Esophagus squamous epithelium (tissue), 5 donors: ENCODE measurements around the gene NDRG4. TPM values are rescaled to one million over a fixed set of nuclear protein-coding genes. Genes with fewer than 3 reads are reported as not detected.
A peak's percentile ranks its signal among the peaks of the same experiment; 100 is the strongest.

ENCODE experiments used
- DNase-seq: peaks from one replicate; lab custom pipeline; 2025; lab: John Stamatoyannopoulos, UW
- H3K27ac ChIP-seq, 4 donors: fragments of 200-600 bp; sonication (generic); one replicate each; pipeline ENCODE4 v1.5.1; 2016 to 2019; ENCODE audit warnings: mild to moderate bottlenecking in 1 of 4
- H3K27me3 ChIP-seq, 4 donors: fragments of 200-600 bp; sonication (generic); 1 replicate in 3 of 4; 2 replicates in 1 of 4; pipeline versions ENCODE4 v1.5.1 to v1.6.0; 2017 to 2021; ENCODE audit warnings: antibody characterized with exemption in 1 of 4
- H3K36me3 ChIP-seq, 3 donors: fragments of 200-600 bp; sonication (generic); one replicate each; pipeline ENCODE4 v1.5.1; 2016 to 2019
- H3K4me1 ChIP-seq, 3 donors: fragments of 200-600 bp; sonication (generic); one replicate each; pipeline ENCODE4 v1.5.1; 2017 to 2019
- H3K4me3 ChIP-seq, 4 donors: fragments of 200-600 bp; sonication (generic); 1 replicate in 3 of 4; 2 replicates in 1 of 4; pipeline ENCODE4 v1.5.1; 2016 to 2019; ENCODE audit warnings: mild to moderate bottlenecking in 2 of 4, moderate library complexity in 1 of 4
- H3K9me3 ChIP-seq, 3 donors: fragments of 200-600 bp; sonication (generic); one replicate each; pipeline ENCODE4 v1.5.1; 2016 to 2019
- POLR2A ChIP-seq, 4 donors: fragments of 450-650 bp; IDR thresholded peaks; one replicate each; pipeline ENCODE4 v1.6.1; 2017; ENCODE audit warnings: antibody characterized with exemption in 4 of 4, mild to moderate bottlenecking in 4 of 4, moderate library complexity in 3 of 4
- WGBS, 2 donors: methylation state at CpG; one replicate each; pipeline ENCODE4 v1.1.5; 2018; 5-methylcytosine and 5-hydroxymethylcytosine counted together
- intact Hi-C: fragments of 100-400 bp; cut with DNase I; formaldehyde crosslinking; loops from one replicate; pipeline ENCODE4 v1.15.0; 2022
- total RNA-seq, 4 donors: library from RNA; depleted of rRNA; stranded (reverse); fragments of >200 nt; gene quantifications; one replicate each; pipeline ENCODE4 v1.1.0, GENCODE V29; 2016
- TF ChIP-seq, protein P1 (sequence below), 6 experiments: fragments of 450-650 bp in 4 of 6; fragments of 200-600 bp in 2 of 6; sonication (generic) in 2 of 6; IDR thresholded peaks; one replicate each; pipeline ENCODE4 v1.5.1; 2016 to 2019; ENCODE audit warnings: antibody characterized with exemption in 6 of 6, mild to moderate bottlenecking in 4 of 6, moderate library complexity in 4 of 6
- donor health status: DM: yes; HTN: yes; CAD: no.

NDRG4 gene
- total RNA-seq, 4 donors from 2014 or later, result 19.9 to 62.1 (median 27.8) TPM

DNA sequence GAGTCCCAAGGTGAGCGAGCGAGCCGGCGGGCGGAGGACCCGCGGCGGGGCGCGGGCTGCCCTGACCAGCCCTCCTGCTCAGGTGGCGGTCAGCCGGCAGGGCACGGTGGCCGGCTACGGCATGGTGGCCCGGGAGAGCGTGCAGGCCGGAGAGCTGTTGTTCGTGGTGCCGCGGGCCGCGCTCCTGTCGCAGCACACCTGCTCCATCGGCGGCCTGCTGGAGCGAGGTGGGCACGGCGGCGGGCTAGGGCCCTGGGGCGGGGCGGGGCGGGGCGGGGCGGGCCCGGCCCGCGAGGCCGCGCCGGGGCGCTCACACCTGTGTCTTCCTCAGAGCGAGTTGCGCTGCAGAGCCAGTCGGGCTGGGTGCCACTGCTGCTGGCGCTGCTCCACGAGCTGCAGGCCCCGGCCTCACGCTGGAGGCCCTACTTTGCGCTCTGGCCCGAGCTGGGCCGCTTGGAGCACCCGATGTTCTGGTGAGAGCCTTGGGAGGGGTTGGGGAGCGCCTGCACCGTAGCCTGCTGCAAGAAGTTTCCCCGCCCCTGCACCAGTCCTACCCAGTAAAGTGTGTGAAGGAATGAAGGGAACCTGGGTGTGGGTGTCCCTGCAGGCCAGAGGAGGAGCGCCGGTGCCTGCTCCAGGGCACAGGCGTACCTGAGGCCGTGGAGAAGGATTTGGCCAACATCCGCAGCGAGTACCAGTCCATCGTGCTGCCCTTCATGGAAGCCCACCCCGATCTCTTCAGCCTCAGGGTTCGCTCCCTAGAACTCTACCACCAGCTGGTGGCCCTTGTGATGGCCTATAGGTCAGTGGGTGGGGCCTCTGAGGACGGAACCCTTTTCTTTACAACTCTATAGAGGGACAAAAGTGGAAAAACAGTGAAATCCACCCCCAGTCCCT is 16.2 kb downstream of the NDRG4 start:
- H3K27me3 ChIP-seq, result no peaks in the 10 kb centered on the region
- H3K27ac ChIP-seq, result peak overlapping the region; percentile 83 to 92 (median 90)
- no peak for DNase-seq
- H3K9me3 ChIP-seq, result no peaks in the 10 kb centered on the region
- 40 to 61% methylated on average over 2 to 9 of the region's 66 CpGs for WGBS, 2 donors
- TF ChIP-seq POLR2A (IDR thresholded peaks at IDR 0.05), result no peak
- TF ChIP-seq, protein P1, sequence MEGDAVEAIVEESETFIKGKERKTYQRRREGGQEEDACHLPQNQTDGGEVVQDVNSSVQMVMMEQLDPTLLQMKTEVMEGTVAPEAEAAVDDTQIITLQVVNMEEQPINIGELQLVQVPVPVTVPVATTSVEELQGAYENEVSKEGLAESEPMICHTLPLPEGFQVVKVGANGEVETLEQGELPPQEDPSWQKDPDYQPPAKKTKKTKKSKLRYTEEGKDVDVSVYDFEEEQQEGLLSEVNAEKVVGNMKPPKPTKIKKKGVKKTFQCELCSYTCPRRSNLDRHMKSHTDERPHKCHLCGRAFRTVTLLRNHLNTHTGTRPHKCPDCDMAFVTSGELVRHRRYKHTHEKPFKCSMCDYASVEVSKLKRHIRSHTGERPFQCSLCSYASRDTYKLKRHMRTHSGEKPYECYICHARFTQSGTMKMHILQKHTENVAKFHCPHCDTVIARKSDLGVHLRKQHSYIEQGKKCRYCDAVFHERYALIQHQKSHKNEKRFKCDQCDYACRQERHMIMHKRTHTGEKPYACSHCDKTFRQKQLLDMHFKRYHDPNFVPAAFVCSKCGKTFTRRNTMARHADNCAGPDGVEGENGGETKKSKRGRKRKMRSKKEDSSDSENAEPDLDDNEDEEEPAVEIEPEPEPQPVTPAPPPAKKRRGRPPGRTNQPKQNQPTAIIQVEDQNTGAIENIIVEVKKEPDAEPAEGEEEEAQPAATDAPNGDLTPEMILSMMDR (IDR thresholded peaks at IDR 0.05), result peak in 1 of 6 experiments; percentile 7
- intact Hi-C loops, result no loop called here
- H3K4me1 ChIP-seq, result peaks cover 9 to 28% (median 14%) of the 10 kb centered on the region in 3 donors
- peak overlapping the region; percentile 72 to 93 (median 90) for H3K4me3 ChIP-seq
- H3K36me3 ChIP-seq, result peaks cover 9 to 51% (median 29%) of the 10 kb centered on the region in 3 donors

DNA sequence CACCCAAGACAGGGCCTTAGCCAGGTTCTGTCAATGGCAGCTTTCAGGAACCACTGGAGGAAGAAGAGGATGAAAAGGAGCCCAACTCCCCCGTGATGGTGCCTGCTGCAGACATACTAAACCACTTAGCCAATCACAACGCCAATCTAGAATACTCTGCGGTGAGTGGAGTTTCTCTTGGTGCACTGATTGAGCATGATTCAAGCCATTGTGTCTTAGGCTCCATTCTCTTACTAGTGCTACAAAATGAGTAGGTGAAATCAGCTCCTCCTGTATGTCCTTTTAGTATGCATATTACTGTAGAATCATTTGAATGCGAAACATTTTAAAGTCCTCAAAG is 16.8 kb downstream of the NDRG4 start:
- Histone ChIP-seq H3K9me3 (no peaks in the 10 kb centered on the region), H3K27me3 (no peaks in the 10 kb centered on the region), H3K4me3 (peak overlapping the region in 3 of 4 donors; percentile 89 to 93 (median 92)), H3K4me1 (peaks cover 9 to 28% (median 14%) of the 10 kb centered on the region in 3 donors), H3K36me3 (peaks cover 15 to 53% (median 35%) of the 10 kb centered on the region in 3 donors), H3K27ac (peak overlapping the region in 3 of 4 donors; percentile 17 to 92 (median 91))
- TF ChIP-seq, protein P1 (IDR thresholded peaks at IDR 0.05), result no peak
- TF ChIP-seq POLR2A (IDR thresholded peaks at IDR 0.05), result no peak
- intact Hi-C loops, result no loop called here
- WGBS, 2 donors, result 84 to 91% methylated on average over 3 to 4 of the region's 4 CpGs
- no peak for DNase-seq

DNA sequence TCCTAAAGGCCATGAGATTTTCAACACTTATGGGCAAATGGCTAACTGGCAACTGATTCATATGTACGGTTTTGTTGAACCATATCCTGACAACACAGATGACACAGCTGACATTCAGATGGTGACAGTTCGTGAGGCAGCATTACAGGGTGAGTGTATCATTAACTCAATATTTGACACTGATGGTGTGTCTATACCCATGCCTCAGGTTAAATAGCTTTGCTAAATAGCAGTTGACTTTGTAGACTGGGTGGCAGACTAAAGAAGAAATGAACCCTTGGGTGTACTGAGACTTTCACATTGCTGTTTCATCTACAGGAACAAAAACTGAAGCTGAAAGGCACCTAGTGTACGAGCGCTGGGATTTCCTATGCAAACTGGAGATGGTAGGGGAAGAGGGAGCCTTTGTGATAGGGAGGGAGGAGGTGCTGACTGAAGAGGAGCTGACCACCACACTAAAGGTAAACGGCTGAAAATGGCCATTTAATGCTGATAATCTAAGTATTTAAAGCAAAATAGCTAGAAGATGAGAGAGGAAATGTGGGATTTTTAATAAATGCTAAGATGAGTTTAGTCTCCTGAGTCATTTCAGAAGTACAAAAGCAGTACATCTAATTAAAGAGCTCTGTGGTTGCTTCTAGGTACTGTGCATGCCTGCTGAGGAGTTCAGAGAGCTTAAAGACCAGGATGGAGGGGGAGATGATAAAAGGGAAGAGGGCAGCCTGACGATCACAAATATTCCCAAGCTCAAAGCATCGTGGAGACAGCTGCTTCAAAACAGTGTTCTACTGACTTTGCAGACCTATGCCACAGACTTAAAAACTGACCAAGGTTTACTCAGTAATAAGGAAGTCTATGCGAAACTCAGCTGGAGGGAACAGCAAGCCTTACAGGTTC is 18.4 kb downstream of the NDRG4 start:
- DNase-seq, result no peak
- no peak for TF ChIP-seq POLR2A (IDR thresholded peaks at IDR 0.05)
- TF ChIP-seq, protein P1 (IDR thresholded peaks at IDR 0.05), result no peak
- Histone ChIP-seq H3K9me3 (no peaks in the 10 kb centered on the region), H3K4me3 (no peak overlapping the region), H3K4me1 (peaks cover 9 to 28% (median 14%) of the 10 kb centered on the region in 3 donors), H3K36me3 (peaks cover 25 to 69% (median 50%) of the 10 kb centered on the region in 3 donors), H3K27ac (no peak overlapping the region), H3K27me3 (no peaks in the 10 kb centered on the region)
- intact Hi-C loops, result no loop called here
- WGBS, 2 donors, result 58 to 73% methylated on average over 8 of the region's 8 CpGs

DNA sequence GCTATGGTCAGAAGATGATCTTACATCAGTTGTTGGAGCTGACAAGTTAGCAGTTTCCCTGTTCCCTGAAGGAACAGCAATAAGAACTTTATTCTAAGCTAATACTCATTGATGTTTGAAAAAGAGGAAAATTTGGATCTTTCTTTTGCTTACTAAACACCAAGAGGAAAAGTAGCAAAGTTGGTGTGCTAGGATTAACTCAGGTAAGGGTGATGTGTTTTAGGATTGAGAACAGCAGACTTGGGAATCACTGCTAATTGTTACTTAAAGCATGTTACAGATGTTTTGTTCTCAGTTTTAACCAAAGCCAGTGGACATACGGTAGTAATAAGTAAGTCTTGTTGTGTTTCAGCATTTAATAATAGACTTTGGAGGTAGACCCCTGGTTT is 19.0 kb downstream of the NDRG4 start:
- intact Hi-C loops, result no loop called here
- peaks cover 25 to 76% (median 55%) of the 10 kb centered on the region in 3 donors for H3K36me3 ChIP-seq
- no peak overlapping the region for H3K4me3 ChIP-seq
- H3K27ac ChIP-seq, result no peak overlapping the region
- H3K4me1 ChIP-seq, result peaks cover 9 to 27% (median 14%) of the 10 kb centered on the region in 3 donors
- TF ChIP-seq POLR2A (IDR thresholded peaks at IDR 0.05), result no peak
- TF ChIP-seq, protein P1 (IDR thresholded peaks at IDR 0.05), result no peak
- no peaks in the 10 kb centered on the region for H3K9me3 ChIP-seq
- 77 to 78% methylated on average over 1 of the region's 1 CpG for WGBS, 2 donors
- no peaks in the 10 kb centered on the region for H3K27me3 ChIP-seq
- DNase-seq, result no peak
